NCI-H2107 (cell line): ENCODE data around the gene LGALS12.
"Not testable (repeated sequence)": the region's sequence is repeated elsewhere in the genome, so short reads cannot be mapped to it uniquely, and the experiment has no call there.

ENCODE experiments used
- DNase-seq: peaks from one replicate; lab custom pipeline; 2025; lab: John Stamatoyannopoulos, UW

LGALS12 gene

GRCh38 chr11:63534076-63534475, 28.2 kb downstream of the LGALS12 start:
- no peak for DNase-seq

GRCh38 chr11:63534895-63535461, 29.1 kb downstream of the LGALS12 start:
- DNase-seq: no peak

- DNase-seq: no peak
These were observed 29.9 kb downstream of the LGALS12 start for GRCh38 chr11:63535734-63536133.

- DNase-seq: peak; percentile 23
These were observed 30.9 kb downstream of the LGALS12 start, which contains the start of gene PLAAT4 for GRCh38 chr11:63536669-63537292. PLAAT4 (plus strand) TSS chr11:63536808; CDS start chr11:63536869, 61 bp downstream.

GRCh38 chr11:63537293-63538101, 31.6 kb downstream of the LGALS12 start:
- DNase-seq: no peak

- DNase-seq: not testable (repeated sequence)
These were observed 36.6 kb downstream of the LGALS12 start for GRCh38 chr11:63542506-63542905.

- DNase-seq: no peak
These were observed 37.8 kb downstream of the LGALS12 start for GRCh38 chr11:63543711-63544110.

GRCh38 chr11:63547061-63547460, 41.2 kb downstream of the LGALS12 start:
- no peak for DNase-seq

- no peak for DNase-seq
These were observed 42.3 kb downstream of the LGALS12 start for GRCh38 chr11:63548178-63548577.

- DNase-seq: no peak
These were observed 43.5 kb downstream of the LGALS12 start for GRCh38 chr11:63549411-63549810.

- not testable (repeated sequence) for DNase-seq
These were observed 44.3 kb downstream of the LGALS12 start for GRCh38 chr11:63550156-63550700.

GRCh38 chr11:63551091-63551888, 45.4 kb downstream of the LGALS12 start:
- no peak for DNase-seq

GRCh38 chr11:63551889-63552266, 46.0 kb downstream of the LGALS12 start:
- DNase-seq: no peak

- DNase-seq: no peak
These were observed 47.0 kb downstream of the LGALS12 start for GRCh38 chr11:63552921-63553320.

- no peak for DNase-seq
These were observed 47.9 kb downstream of the LGALS12 start for GRCh38 chr11:63553759-63554158.

GRCh38 chr11:63554877-63555223, 49.0 kb downstream of the LGALS12 start:
- DNase-seq: no peak

- DNase-seq: no peak
These were observed 50.6 kb downstream of the LGALS12 start for GRCh38 chr11:63556404-63557013.

GRCh38 chr11:63557570-63557969, 51.7 kb downstream of the LGALS12 start:
- DNase-seq: no peak

- DNase-seq: no peak
These were observed 52.7 kb downstream of the LGALS12 start for GRCh38 chr11:63558459-63559157.

- DNase-seq: no peak
These were observed 54.8 kb downstream of the LGALS12 start for GRCh38 chr11:63560506-63561180.
